Naive thymus-derived CD4-positive, alpha-beta T cell (primary cell): ENCODE measurements around the gene CISD3. TPM values are rescaled to one million over a fixed set of nuclear protein-coding genes. Genes with fewer than 3 reads are reported as not detected.

Source experiments
- ATAC-seq: fragments of 150-1000 bp; cut with Tn5 transposase; 2 replicates; pipeline ENCODE4 v1.10.0; 2021; ENCODE audit warnings: mild to moderate bottlenecking, moderate library complexity
- CTCF ChIA-PET: fragments of 350-600 bp; sonication (Branson Sonifier 250); formaldehyde crosslinking; loops from one replicate; lab custom pipeline; 2021; ENCODE audit warnings: antibody characterized with exemption; lab: Charles Lee
- POLR2A ChIA-PET: fragments of 350-600 bp; sonication (Branson Sonifier 250); formaldehyde crosslinking; loops from one replicate; lab custom pipeline; 2021; ENCODE audit warnings: antibody characterized with exemption, inconsistent platforms; lab: Charles Lee
- DNase-seq, 9 donors: peaks; one replicate each; pipeline versions ENCODE4 v3.0.0 to v3.0.0-alpha.2; 2020 to 2022; ENCODE audit warnings: mixed read lengths in 1 of 9
- H3K27ac ChIP-seq: one replicate; pipeline ENCODE4 v1.7.0; 2013; ENCODE audit warnings: mild to moderate bottlenecking, low read depth, low read length, moderate library complexity
- H3K27me3 ChIP-seq, 2 donors: one replicate each; pipeline ENCODE4 v1.7.0; 2013; ENCODE audit warnings: low read length in 2 of 2, mild to moderate bottlenecking in 2 of 2, moderate library complexity in 2 of 2; ENCODE audit not compliant: control insufficient read depth in 2 of 2, insufficient read depth in 2 of 2
- H3K36me3 ChIP-seq, 3 experiments: 1 replicate in 2 of 3; 2 replicates in 1 of 3; pipeline ENCODE4 v1.7.0; 2013; ENCODE audit warnings: low read length in 3 of 3, mild to moderate bottlenecking in 3 of 3, moderate library complexity in 1 of 3; ENCODE audit not compliant: insufficient read depth in 3 of 3, control insufficient read depth in 2 of 3
- H3K4me1 ChIP-seq, 2 donors: one replicate each; pipeline ENCODE4 v1.7.0; 2013; ENCODE audit warnings: low read length in 2 of 2, mild to moderate bottlenecking in 2 of 2, moderate library complexity in 1 of 2; ENCODE audit not compliant: control insufficient read depth in 2 of 2, insufficient read depth in 2 of 2
- H3K4me3 ChIP-seq: 2 replicates; pipeline ENCODE4 v1.7.0; 2013; ENCODE audit warnings: mild to moderate bottlenecking, low read length
- H3K9me3 ChIP-seq, 3 experiments: 1 replicate in 2 of 3; 2 replicates in 1 of 3; pipeline ENCODE4 v1.7.0; 2013; ENCODE audit warnings: low read length in 3 of 3; ENCODE audit not compliant: control insufficient read depth in 2 of 3
- H3K27ac Mint-ChIP-seq, 9 donors: one replicate each; pipeline ENCODE4 v1.8.0; 2020 to 2022; ENCODE audit warnings: mixed read lengths in 9 of 9, mild to moderate bottlenecking in 8 of 9, moderate library complexity in 5 of 9, inconsistent platforms in 2 of 9
- H3K27me3 Mint-ChIP-seq, 5 donors: one replicate each; pipeline ENCODE4 v1.8.0; 2021 to 2022; ENCODE audit warnings: mixed read lengths in 5 of 5, mild to moderate bottlenecking in 1 of 5
- H3K36me3 Mint-ChIP-seq, 5 donors: one replicate each; pipeline ENCODE4 v1.8.0; 2020 to 2022; ENCODE audit warnings: mixed read lengths in 5 of 5, mild to moderate bottlenecking in 3 of 5, inconsistent platforms in 1 of 5
- H3K4me1 Mint-ChIP-seq, 7 donors: one replicate each; pipeline ENCODE4 v1.8.0; 2020 to 2022; ENCODE audit warnings: mixed read lengths in 7 of 7, mild to moderate bottlenecking in 3 of 7, inconsistent platforms in 1 of 7
- H3K4me3 Mint-ChIP-seq, 10 donors: one replicate each; pipeline ENCODE4 v1.8.0; 2020 to 2022; ENCODE audit warnings: mild to moderate bottlenecking in 10 of 10, mixed read lengths in 10 of 10, moderate library complexity in 6 of 10, inconsistent platforms in 2 of 10
- H3K9me3 Mint-ChIP-seq, 11 donors: one replicate each; pipeline ENCODE4 v1.8.0; 2020 to 2022; ENCODE audit warnings: mixed read lengths in 11 of 11, mild to moderate bottlenecking in 4 of 11, inconsistent platforms in 1 of 11, moderate library complexity in 1 of 11
- intact Hi-C, 2 donors: fragments of 100-400 bp; cut with micrococcal nuclease; formaldehyde crosslinking; loops; one replicate each; pipeline ENCODE4 v1.15.1; 2023
- polyA plus RNA-seq, 2 donors: library from polyadenylated mRNA; unstranded; fragments of 300-500 nt; fragmentation: Illumina TruSeq; gene quantifications; one replicate each; pipeline ENCODE4 v1.2.3, GENCODE V29; 2021
- total RNA-seq, 6 experiments: library from RNA in 5 of 6; stranded (reverse) in 5 of 6; gene quantifications; 1 replicate in 5 of 6; 2 replicates in 1 of 6; pipeline ENCODE4 v1.2.3 and lab custom pipeline; 2021 to 2026

CISD3 gene
- total and polyA plus RNA-seq, 7 experiments from 2014 or later, result 8.0 to 39.6 (median 16.6) TPM

- ChIA-PET POLR2A (interaction anchor here (0.6 to 14.1 kb wide), 3 partner anchors 19 to 389 kb away, joined by 3 to 317 read pairs (median 6); no protein-coding TSS in a partner anchor), CTCF (interaction anchor here (1.9 kb wide), 1 partner anchor 26 kb away, joined by 14 read pairs; no protein-coding TSS in a partner anchor)
- Mint-ChIP-seq H3K27ac (peak overlapping the region; percentile 91 to 100 (median 98)), H3K36me3 (peaks cover 0 to 23% (median 3%) of the 10 kb centered on the region in 5 donors), H3K4me3 (peak overlapping the region; percentile 93 to 100 (median 97)), H3K9me3 (peaks cover 0 to 2% (median 0%) of the 10 kb centered on the region in 11 donors), H3K27me3 (no peaks in the 10 kb centered on the region), H3K4me1 (peaks cover 27 to 55% (median 34%) of the 10 kb centered on the region in 7 donors)
- Histone ChIP-seq H3K36me3 (peaks cover 0 to 14% (median 5%) of the 10 kb centered on the region in 3 experiments), H3K27me3 (no peaks in the 10 kb centered on the region), H3K9me3 (no peaks in the 10 kb centered on the region), H3K27ac (peak overlapping the region; percentile 97), H3K4me1 (peaks cover 24 to 25% of the 10 kb centered on the region in 2 donors), H3K4me3 (peak overlapping the region; percentile 70)
- DNase-seq, result peak in 4 of 9 donors; percentile 13 to 29 (median 24)
- intact Hi-C loops, result loop anchor here (1.0 to 5.0 kb wide), 5 partner anchors 26 to 149 kb away; partner anchors contain the start of genes CISD3 (in 2 of the 2), PSMB3 (in 2 of the 2) and RPL23 (in 1 of the 2)
- ATAC-seq, result no peak
Measured at GRCh38 chr17:38702916-38703741, 27.0 kb upstream of the CISD3 start.

DNA sequence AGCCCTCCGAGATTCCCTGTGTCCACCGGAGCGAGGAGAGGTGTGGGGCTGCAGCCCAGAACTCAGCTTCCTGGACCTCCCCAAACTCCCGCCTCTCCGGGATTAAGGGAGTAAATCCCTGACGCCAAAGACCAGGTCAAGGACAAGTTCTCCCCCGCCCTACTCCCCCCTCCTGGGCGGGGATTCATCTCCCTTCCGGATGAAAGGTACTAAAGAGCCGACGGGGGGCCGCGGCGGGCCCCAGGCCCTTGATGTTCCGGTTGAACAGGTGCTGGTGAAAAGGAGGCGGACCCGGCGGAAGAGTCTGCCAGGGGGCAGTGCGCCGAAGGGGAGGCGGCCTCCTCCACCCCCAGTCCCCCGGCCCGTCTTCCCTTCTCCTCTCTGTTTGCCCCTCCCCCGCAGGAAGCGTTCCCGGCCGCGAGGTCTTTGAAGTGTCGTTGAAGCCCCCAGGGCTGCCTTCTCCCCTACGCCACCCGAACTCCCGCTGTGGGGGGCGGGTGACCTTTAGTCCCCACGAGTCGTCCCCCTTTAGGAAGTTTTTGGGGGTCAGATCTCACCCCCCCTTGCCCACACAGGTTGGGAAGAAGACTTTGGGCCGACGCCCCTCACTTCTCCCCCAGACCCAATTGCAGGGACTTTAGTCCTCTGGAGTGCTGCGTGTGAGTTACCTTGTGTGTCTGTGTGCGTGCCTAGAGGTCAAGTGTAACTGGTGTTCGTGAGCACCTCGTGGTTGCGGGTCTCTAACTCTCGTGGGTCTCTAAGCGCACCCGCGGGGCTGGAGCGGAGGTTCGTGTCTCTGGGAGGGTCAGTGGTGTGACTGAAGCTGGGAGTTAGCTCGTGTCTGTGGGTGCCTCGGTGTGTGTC is 26.2 kb upstream of the CISD3 start:
- Mint-ChIP-seq H3K27me3 (no peaks in the 10 kb centered on the region), H3K4me1 (peaks cover 27 to 56% (median 40%) of the 10 kb centered on the region in 7 donors), H3K27ac (peak overlapping the region; percentile 91 to 100 (median 98)), H3K36me3 (peaks cover 0 to 26% (median 4%) of the 10 kb centered on the region in 5 donors), H3K4me3 (peak overlapping the region; percentile 93 to 100 (median 97)), H3K9me3 (peaks cover 0 to 2% (median 0%) of the 10 kb centered on the region in 11 donors)
- Histone ChIP-seq H3K27ac (peak overlapping the region; percentile 97), H3K4me3 (peak overlapping the region; percentile 70), H3K27me3 (no peaks in the 10 kb centered on the region), H3K36me3 (peaks cover under 1 to 22% (median 8%) of the 10 kb centered on the region in 3 experiments), H3K4me1 (peaks cover 27 to 29% of the 10 kb centered on the region in 2 donors), H3K9me3 (no peaks in the 10 kb centered on the region)
- ATAC-seq, result no peak
- DNase-seq, result peak; percentile 31 to 79 (median 55)
- POLR2A ChIA-PET, result interaction anchor here (0.6 to 14.1 kb wide), 9 partner anchors 8 to 388 kb away, joined by 3 to 317 read pairs (median 5); partner anchors contain the start of genes CISD3 and RPL23
- intact Hi-C loops, result loop anchor here (1.0 to 5.0 kb wide), 2 partner anchors 95 to 148 kb away; partner anchors contain the start of genes PIP4K2B (in 1 of the 2) and RPL23 (in 1 of the 2)
- CTCF ChIA-PET, result interaction anchor here (0.8 to 1.9 kb wide), 4 partner anchors 25 to 31 kb away, joined by 4 to 14 read pairs (median 5); no protein-coding TSS in a partner anchor

DNA sequence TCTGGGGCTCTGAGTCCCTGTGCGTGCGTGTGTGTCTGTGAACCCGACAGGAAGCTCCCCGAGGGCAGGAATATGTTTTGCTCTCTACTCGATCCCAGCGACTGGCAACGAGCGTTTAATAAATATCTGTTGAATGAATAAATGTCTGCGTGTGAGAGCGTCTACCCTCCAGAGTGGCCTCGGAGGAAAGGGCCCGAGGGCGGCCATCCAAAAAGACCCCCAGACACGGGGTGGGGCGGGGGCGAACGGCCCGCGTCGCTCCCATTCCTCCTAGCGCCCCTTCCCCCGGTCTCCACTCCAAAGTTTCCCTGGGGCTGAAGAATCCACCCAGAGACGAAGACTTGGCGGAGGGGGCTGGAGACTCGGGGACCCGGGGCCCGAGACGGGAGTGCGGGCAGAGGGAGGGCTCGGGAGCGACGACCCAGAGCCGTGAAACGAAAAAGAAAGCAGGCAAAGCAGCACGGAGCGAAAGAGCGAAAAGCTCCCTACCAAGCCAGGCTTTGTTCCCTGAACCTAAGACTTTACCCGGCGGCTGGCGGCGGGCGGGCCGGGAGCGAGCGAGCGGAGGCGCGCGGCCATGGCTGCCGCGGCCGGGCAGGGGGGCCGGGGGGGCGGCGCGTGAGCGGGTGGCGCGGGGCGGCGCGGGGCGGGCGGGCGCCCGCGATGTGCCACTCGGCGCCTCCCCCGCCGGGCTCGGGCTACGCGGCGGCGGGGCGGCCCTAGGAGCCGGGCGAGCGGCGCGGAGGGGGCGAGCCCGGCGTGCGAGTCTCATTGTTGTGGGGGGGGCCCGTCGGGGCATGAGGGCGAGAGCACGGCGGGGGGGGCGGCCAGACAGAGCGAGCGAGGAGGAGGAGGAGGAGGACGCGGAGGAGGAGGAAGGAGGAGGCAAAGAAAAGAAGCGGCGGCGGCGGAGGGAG is 25.3 kb upstream of the CISD3 start, which contains the start of gene MLLT6:
TSS of gene MLLT6 (plus strand) at position 668 of the 917 bp plus-strand sequence. CDS start 360 bp downstream, outside the sequence.
- Histone ChIP-seq H3K27ac (peak within 1 kb of the TSS; percentile 97), H3K9me3 (no peaks in the 10 kb centered on the region), H3K4me3 (peak within 1 kb of the TSS; percentile 73), H3K4me1 (peaks cover 27 to 29% of the 10 kb centered on the region in 2 donors), H3K27me3 (no peaks in the 10 kb centered on the region), H3K36me3 (peaks cover 9 to 31% (median 15%) of the 10 kb centered on the region in 3 experiments)
- ChIA-PET CTCF (interaction anchor here (0.8 to 1.9 kb wide), 5 partner anchors 24 to 30 kb away, joined by 4 to 14 read pairs (median 5); no protein-coding TSS in a partner anchor), POLR2A (interaction anchor here (0.8 to 14.1 kb wide), 10 partner anchors 9 to 176 kb away, joined by 3 to 317 read pairs (median 5); partner anchors contain the start of genes CISD3 and RPL23)
- peak; percentile 64 for ATAC-seq
- Mint-ChIP-seq H3K36me3 (peaks cover 5 to 32% (median 7%) of the 10 kb centered on the region in 5 donors), H3K4me3 (peak within 1 kb of the TSS; percentile 94 to 100 (median 98)), H3K9me3 (peaks cover 0 to 2% (median 0%) of the 10 kb centered on the region in 11 donors), H3K4me1 (peaks cover 29 to 57% (median 44%) of the 10 kb centered on the region in 7 donors), H3K27ac (peak within 1 kb of the TSS; percentile 91 to 100 (median 98)), H3K27me3 (no peaks in the 10 kb centered on the region)
- peak; percentile 74 to 86 (median 81) for DNase-seq
- intact Hi-C loops, result loop anchor here (1.0 to 5.0 kb wide), 5 partner anchors 23 to 147 kb away; partner anchors contain the start of genes PIP4K2B (in 1 of the 2) and RPL23 (in 1 of the 2)

DNA sequence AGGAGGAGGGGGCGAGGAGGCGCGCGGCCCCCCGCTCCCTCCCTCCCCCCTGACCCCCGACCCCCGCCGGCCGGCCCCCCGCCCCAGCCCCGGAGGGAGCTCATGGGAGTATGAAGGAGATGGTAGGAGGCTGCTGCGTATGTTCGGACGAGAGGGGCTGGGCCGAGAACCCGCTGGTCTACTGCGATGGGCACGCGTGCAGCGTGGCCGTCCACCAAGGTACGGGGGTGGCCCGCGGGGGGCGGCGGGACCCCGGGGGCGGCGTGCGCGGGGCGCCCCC is 24.7 kb upstream of the CISD3 start:
- H3K4me1 ChIP-seq, result peaks cover 27 to 29% of the 10 kb centered on the region in 2 donors
- Mint-ChIP-seq H3K9me3 (peaks cover 0 to 2% (median 0%) of the 10 kb centered on the region in 11 donors), H3K4me1 (peaks cover 35 to 58% (median 46%) of the 10 kb centered on the region in 7 donors), H3K36me3 (peaks cover 8 to 34% (median 9%) of the 10 kb centered on the region in 5 donors), H3K27ac (peak overlapping the region in 6 of 9 donors; percentile 38 to 98 (median 89)), H3K4me3 (peak overlapping the region; percentile 65 to 100 (median 97)), H3K27me3 (no peaks in the 10 kb centered on the region)
- ATAC-seq (no peak), DNase-seq (peak in 2 of 9 donors; percentile 23 to 51)
- peaks cover 15 to 37% (median 20%) of the 10 kb centered on the region in 3 experiments for H3K36me3 ChIP-seq
- no peaks in the 10 kb centered on the region for H3K9me3 ChIP-seq
- peak overlapping the region; percentile 73 for H3K4me3 ChIP-seq
- ChIA-PET POLR2A (interaction anchor here (0.8 to 14.1 kb wide), 10 partner anchors 10 to 148 kb away, joined by 3 to 317 read pairs (median 5); partner anchors contain the start of genes CISD3 and RPL23), CTCF (interaction anchor here (0.6 to 1.9 kb wide), 4 partner anchors 23 to 30 kb away, joined by 3 to 14 read pairs (median 5); no protein-coding TSS in a partner anchor)
- no peaks in the 10 kb centered on the region for H3K27me3 ChIP-seq
- H3K27ac ChIP-seq, result peak overlapping the region; percentile 71
- intact Hi-C loops, result loop anchor here (1.0 kb wide), 3 partner anchors 23 to 46 kb away; no protein-coding TSS in a partner anchor
